ENCODE results near the gene GSTO2.

Gene GSTO2

DNA sequence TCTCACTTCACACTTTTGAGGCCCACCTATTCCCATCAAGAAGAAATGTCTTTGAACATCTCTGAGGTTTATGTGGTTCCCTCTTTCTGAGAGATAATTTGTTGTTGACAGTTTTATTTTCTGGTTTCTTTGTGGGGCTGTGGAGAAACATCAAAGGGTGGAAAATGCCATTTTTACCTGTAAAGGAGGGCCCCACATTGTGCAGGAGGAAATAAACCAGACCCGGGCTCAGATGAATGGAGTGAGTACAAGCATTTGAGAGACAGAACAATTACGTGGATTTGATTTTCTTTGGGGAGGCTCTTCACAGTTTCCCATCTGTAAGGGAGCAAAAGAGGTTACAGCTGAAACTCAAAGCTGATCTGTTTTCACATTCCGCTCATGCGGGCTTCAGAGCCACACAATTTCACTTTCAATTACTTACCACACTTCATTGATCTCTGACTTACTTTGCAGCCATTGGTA is 39.5 kb downstream of the GSTO2 start:
- DNase-seq (ENCODE audit: low read depth in 2 of 2): no peak

DNA sequence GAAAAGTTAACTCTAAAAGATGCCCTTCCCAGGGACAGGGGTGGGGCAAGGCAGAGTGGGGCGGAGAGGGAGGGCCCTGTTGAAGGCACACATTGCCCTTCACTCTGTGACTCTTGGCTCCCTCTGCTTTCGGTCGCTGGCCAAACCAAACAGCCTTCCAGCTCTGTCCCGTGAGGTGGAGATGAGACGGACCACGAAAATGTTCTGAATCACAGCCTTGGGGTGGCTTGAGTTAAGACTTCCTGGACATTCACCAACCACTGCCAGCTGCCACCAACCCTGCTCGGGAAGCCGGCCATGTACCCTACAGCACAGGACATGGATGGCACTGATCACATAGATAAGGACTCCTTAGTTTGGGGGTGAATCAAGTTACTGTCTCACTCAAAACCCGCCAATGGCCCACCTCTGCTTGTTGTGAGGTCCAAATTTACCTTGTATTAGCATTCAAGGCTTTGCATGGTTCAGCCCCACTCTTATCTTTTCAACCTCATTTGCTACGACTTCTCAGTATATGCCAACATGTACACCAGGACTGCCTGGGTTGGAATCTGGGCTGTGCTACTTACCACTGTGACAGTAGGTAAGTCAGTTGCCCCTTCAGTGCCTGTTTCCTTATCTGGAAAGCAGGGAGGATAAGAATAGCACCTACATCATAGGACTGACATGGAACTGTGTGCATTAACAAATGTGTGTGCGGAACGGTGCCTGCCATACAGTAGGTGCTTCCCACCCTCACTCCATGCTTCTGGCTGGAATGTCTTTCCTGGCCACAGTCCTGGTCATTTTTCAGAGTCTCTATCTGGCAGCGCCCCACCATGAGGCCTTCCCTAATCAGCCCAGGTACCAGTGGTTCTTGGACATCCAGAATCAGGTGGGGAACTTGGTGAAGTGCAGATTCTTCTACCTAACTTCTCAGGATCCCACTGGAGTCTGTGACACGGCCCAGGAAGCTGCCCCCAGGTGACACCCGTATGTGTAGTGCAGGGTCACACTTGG is 41.3 kb downstream of the GSTO2 start:
- no peak for DNase-seq (ENCODE audit: low read depth in 2 of 2)

DNA sequence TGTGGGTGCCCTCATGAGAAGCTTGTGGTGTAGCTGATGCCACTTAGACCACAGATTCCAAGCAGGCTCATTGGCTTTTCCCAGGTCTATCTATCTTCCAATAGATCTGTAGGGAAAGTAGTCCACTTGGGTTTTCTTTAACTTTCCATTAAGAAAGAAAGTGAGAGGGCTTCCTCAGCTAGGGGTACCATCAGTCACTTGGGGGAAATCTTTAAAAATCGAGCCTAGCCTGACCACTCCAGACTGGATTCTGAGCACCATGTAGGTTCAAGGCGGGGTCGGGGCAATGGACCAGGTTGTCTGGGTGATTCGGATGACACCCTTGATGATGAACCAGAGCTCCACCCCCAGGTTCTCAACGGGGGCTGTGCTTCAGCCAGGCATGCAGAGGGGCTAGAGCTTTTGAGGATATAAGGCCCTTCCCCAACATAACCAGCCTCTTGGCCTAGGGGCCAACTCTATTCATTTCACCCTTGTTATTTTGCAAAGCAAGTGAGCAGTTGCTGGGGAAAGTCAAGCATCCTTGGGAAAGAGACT is 42.3 kb downstream of the GSTO2 start:
- no peak for DNase-seq (ENCODE audit: low read depth in 2 of 2)

DNA sequence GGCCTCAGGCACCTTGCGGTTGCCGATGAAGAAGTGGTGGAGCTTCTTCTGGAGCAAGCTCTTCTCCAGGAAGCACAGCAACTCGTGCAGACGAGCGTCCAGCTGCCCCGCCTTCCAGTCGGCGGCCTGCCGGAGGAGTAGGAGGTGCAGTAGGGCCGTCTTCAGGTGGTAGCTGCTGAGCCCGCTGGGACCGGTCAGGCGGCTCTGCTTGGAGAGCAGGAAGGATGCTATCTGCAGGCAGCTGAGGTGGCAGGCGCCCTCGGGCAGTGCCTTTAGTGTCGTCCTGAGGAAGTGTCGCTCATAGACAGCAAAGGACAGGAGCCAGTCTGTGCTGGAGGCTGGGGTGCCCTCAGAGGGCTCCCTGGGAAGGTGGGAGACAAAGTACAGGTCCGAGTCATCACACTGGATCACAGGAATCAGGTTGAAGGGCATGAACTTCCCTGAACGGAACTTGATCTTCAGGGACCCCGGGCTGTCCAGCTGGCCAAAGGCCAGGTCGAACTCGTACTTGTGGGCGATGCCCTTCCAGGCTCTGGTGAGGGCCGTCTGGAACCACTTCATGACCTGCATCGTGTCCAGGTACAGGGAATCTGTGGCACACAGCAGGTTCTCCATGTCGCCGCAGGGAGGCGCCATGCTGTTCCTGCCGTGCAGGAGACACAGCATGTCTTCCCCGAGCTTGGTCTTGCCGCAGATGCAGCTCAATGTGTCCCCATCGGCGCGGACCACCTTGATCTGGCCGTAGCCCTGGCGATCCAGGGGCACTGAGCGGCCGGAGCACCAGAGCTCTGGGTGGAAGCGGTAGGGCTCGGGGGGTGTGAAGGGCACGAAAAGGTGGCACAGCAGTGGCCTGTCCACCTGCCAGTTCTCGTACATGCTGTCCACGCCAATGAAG is 45.9 kb downstream of the GSTO2 start:
- no peak for DNase-seq (ENCODE audit: low read depth in 2 of 2)

DNA sequence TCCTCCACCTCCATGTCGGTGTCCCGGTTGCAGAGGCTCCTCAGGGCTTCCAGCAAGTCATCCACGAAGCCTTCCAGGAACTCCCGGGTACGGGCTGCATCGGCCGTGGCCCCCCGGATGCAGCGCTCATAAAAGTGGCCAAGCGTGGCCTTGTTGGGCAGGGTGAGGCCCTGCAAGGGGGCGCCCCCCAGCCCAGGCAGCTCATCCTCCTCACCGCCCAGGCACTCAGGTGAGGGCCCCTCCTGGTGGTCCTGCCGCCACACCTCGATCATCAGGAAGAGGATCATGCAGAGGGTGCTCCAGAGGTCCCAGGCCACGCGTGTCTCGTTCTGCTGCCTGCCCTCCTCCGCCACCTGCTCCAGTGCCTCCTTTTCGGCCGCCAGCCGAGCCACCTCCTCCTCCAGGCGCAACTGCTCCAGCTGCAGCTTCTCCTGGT is 46.5 kb downstream of the GSTO2 start:
- DNase-seq (ENCODE audit: low read depth in 2 of 2): no peak

DNA sequence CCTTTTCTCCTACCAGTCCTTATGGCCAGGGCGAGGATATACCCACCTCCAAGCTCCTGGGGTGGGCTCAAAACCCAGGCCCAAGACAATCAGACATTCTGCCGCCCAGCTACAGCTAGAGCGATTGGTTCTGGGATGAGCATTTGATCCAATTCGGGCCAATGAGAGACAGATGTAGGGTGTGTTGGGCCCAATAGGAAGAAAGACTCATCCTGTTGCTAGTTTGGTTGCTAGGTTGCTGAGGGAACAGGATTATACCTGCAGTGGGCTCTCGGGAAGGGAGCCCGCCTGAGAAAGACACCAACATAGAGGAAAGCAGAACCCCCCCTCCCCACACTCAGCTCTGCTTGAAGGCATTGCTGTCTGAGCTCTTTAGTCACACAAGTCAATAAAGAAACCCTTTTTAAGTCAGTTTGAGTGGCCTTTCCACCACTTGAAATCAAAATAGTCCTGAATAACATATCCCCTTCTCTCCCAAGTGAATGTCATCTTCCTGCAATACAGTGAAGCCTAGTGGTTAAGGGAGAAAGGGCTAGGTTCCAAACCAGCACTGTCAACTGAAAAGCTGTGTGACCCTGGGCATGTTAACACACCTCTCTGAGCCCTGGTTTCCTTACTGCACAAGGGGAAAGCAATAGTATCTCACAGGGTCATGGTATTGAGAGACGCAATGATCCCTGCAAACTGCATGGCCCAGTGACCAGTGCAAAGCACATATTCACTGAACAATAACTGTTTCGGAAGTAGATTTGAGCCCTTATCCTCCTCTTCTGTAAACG is 47.5 kb downstream of the GSTO2 start:
- no peak for DNase-seq (ENCODE audit: low read depth in 2 of 2)

DNA sequence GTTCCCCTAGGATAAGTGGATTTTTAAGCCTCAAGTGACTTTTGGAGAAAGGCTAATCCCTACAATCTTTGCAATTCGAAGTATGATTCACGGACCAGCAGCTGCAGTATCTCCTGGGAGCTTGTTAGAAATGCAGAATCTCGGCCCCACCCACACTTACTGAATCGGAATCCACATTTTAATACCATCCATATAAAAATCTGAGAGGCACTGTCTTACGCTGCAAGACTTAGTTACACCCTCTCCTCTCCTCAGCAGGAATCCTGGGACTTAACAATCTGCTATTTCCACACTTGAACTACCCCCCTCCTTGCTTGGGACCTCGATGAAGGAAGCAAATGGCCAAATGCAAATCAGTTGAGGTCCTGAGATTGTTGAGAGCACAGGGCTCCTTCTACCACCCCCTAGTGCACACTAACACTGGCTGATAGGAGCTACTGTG is 48.3 kb downstream of the GSTO2 start:
- no peak for DNase-seq (ENCODE audit: low read depth in 2 of 2)

DNA sequence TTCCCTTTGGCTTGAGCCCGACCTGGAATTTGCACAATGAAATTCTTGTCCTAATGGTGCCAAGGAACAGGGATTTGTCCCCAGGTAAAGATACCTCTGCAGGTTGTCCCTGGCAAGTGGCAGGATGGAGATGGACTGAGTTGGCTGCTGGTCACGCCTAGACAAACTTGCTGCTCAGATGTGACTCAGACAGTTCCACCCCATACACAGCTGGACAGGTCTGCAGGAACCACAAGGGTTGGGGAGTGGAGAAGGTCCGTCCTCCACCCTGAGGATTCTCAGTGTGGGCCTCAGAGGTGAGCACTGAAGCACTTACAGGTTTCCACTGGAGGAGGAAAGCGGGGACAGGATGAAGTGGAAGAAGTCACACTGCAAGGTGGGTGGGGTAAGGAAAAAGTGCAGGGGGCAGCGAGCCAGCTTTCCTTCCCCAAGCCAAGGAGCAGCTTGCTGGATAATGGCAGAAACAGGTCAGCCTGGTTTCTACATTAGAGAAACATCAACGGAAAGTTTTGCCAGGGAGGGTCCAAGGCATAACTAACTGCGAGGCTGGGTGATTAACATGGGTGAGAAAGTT is 48.8 kb downstream of the GSTO2 start:
- no peak for DNase-seq (ENCODE audit: low read depth in 2 of 2)

DNA sequence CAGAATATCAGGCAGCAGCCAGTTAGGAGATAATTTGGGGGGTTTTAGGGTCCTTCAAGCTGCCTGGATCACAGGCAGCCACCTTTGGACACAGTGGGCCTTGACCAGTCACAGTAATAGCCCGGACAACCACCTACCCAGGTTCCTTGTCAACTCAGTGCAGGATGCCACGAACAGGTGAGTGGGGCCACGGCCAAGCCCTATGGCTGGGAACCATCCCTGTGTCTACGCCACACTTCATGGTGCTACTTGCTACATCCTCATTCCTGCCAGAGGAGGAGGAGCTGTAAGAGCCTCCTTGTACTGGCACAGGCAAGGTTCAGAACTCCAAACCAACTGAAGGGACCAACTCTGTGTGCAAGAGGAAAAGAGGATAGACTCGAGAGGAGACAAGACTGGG is 49.3 kb downstream of the GSTO2 start:
- no peak for DNase-seq (ENCODE audit: low read depth in 2 of 2)

DNA sequence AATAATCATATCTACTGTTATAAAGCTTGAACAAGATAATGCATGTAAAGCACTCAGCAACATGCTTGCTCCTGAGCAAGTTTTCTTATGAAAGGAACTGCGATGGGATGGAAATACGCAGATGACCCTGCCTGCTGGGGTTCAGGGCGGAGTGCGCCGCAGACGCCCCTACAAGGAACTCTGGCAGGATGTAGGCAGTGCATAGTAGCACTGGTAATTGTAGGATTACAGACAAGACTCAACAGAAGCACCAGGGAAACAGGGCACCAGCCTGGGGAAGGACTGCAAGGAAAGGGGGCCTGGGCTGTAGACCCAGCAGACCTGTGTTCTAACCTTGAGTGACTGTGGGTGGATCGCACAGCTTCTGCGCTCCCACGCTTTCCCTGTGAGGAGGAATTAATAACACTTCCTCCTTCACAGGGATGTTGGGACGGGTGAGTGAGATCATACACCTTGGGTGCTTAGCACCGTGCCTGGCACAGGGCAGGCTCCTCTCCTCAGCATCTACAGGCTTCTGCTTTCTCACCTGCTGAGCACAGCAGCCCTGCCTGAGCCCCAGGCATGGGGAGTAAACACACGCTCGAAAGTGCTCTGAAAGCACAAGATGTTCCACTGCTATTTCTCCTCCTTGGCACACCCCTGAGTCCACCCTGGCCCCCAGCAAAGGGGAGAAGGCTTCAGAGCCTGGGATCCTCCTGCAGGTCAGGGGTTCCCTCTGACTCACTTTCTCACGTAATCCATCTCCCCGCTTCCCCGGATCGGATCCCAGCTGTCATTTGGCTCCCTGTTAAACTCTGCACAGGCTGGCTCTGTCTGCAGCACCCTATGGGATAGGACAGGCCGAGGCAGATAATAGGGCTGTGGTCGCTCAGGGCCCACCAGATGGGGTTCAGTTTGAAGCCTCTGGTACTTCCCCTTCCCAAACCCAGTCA is 50.1 kb downstream of the GSTO2 start:
- no peak for DNase-seq (ENCODE audit: low read depth in 2 of 2)

DNA sequence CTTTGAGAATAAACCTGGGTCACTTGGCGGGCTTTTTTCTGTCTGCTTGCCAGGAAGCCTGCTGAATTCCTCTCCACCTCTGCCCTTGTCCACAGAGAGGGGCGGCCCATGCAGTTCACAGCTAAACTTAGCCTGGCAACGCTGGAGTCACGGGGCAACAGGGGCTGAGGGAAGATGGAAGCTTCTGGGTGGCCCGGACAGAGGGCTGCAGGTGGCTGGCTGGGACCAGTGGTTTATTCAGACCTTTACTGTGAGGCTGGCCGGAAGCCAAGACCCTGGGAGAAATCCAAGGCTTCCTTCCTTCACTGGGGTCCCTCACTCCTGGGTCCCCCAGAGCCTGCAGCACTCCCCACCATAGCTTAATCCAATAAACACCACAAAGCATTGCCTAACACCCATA is 52.2 kb downstream of the GSTO2 start:
- DNase-seq (ENCODE audit: low read depth in 2 of 2): no peak

DNA sequence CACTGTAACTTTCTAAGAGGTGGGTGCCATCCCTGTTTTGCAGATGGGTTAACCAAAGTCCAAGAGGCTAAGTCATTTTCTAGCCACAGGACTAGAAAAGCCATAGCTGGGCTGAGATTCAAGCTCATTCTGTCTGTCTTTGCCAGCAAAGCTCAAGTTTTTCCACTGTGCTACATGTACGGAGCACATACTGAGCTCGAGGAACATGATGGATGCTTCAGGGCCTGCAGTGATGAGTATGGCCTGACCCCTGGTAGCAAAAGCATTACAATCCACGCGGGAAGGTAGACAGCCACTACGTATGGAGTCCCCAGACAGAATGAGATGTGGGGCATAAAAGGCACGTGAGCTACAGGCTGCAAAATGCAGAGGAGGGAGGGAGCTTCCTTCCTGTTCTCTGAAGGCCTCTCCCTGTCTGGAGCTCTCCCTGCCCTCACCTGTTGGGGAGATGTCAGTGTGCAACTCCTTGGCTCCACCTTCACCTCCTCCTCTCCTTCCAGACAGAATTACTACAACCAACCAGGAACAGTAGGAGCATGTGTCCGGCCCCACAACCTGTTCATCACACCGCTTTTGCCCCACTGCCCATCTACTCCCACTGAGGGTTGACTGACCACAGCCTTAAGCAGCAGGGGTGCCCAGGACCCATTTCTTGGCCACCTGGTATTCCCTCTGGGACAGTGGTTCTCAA is 52.9 kb downstream of the GSTO2 start:
- DNase-seq (ENCODE audit: low read depth in 2 of 2): no peak

DNA sequence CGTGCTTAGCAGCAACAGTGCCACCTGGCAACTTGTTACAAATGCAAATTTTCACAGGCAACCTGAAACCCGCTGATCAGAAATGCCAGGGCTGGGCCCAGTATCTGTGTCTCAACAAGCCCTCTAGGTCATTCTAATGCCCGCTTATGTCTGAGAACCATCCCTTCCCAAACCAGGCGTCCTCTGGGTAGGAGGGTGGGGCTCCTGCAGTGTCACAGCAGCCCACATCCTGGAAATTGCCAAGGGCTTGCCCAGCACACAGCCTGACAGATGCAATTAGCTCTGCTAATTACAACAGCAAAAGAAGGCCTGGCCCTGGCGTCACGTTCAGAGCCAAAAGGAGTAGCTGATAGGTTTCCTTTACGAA is 53.4 kb downstream of the GSTO2 start:
- DNase-seq (ENCODE audit: low read depth in 2 of 2): no peak

DNA sequence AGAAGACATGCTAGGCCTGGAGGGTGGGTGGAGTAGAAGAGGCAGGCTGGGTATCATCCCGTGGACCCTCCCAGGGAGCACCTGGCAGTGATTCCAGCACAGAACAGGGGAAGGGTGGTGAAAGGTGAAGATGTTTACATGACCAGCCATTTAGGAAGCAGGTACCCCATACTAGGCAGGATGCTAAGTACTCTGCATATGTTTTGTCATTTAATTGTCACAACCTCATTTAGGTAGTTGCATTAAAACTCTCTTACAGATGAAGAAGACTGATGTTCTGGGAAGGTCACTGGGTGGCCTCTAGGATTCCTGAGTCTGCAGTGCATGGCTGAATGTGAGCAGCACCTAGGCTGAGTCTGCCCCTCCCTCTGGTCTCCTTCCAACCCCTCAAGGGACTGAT is 54.1 kb downstream of the GSTO2 start:
- no peak for DNase-seq (ENCODE audit: low read depth in 2 of 2)

DNA sequence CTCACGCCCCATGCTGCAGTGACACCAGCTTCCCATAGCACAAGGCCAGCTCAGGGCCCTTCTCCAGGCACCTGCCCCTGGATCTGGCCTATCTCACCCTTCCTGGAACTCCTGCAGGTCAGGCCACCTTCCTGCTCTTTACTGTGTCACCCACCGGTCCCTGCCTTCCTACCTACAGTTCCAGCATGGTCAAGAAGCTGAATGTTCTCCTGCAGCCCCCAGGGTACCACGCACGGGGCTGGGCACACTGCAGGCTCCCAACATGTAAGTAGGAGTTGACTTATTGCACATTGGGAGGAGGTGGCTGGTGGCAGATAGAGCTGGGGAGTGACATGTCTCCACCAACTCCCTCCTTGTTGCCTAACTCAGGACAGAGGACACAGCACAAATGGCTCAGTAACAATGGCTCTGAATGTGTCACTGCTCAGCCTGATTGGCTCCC is 54.8 kb downstream of the GSTO2 start:
- no peak for DNase-seq (ENCODE audit: low read depth in 2 of 2)

DNA sequence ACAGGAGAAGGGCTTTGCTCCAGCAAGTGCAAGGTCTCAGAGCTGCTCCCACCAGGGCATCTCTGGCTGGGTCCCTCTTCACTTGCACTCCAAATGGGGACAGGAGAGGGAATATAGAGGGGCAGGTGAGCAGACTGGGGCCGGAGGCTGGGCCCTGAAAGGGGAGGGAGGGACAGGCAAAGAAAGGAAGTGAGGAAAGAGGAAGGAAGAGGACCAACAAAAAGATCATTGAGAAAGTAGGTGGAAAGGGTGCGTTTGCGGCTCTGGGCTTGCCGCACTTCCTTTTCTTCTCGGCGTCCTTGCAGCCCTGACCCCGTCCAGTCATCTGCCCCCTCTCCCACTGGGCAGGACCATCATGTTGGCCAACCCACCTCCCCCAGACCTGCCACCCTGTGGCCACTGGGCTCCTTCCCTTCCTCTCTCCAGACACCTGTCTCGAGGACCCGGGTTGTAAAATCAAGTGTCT is 55.3 kb downstream of the GSTO2 start:
- DNase-seq (ENCODE audit: low read depth in 2 of 2): no peak

DNA sequence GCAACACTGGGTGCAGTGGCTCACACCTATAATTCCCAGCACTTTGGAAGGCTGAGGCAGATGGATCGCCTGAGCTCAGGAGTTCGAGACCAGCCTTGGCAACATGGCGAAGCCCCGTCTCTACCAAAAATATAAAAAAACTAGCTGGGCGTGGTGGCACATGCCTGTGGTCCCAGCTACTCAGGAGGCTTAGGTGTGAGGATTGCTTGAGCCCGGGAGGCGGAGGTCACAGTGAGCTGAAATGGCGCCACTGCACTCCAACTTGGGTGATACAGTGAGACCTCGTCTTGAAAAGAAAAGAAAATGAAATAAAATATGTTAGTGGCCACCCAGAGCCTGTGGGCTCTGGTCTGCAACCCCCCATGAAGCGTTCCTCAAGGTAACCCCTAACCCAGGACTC is 55.9 kb downstream of the GSTO2 start:
- no peak for DNase-seq (ENCODE audit: low read depth in 2 of 2)

DNA sequence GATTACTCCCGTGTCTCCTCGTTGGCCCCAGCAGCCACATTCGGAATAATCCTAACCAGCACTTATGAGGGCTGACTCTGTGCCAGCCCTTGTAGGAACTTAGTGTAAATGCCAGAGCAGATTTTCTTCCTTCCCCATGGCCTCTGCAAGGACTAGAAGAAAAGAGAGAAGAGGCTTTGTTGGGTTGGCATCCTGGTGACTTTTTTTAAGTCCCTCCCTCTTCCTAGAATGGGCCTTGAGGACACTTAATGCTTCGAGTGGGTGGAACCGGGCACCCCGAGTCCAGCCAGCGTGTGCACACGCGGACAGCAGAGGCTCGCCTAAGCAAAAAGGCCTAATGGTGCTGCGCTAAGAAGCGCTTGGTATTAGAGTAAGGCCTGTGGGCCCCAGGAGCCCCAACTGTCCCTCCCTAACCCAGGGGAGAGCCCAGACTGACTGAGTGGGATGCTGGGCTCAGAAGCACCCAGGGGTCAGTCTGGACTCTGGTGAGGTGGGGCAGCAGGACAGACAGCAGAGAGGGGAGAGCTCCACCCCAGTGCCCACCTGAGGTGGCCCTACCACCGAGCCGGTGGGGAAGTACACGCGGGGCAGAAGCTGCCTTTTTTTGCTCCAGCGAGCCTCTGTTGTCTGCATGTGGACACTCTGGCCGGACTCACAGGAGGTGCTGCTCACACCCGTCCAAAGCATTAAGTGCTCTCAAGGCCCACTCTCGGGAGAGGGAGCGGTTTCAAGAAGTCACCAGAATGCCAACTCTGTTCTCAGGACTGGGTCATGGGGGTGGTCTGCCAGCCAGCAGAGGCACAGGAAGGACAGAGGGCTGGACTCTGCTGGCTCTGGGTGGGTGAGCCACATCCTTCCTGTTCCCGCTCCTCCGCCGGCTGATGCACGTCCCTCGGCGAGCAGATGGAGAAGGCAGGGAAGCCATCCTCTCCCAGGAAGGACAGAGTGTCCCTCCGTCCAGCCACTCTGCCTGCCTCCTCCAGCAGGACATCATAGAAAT is 56.8 kb downstream of the GSTO2 start:
- DNase-seq (ENCODE audit: low read depth in 2 of 2): no peak

All from fibroblast of skin of left quadriceps (primary cell).